Caco-2 (cell line): Measurements from ENCODE around the gene NUP93. TPM values are rescaled to one million over a fixed set of nuclear protein-coding genes. Genes with fewer than 3 reads are reported as not detected.
"Not testable (repeated sequence)": the region's sequence is repeated elsewhere in the genome, so short reads cannot be mapped to it uniquely, and the experiment has no call there.

Source experiments
- BruUV-seq: library from RNA; stranded (reverse); fragments of 400-500 nt; replicated peaks from 2 replicates; lab custom pipeline; 2021; lab: Mats Ljungman, UMichigan
- CTCF ChIA-PET: fragments of 300-600 bp; sonication (Branson Sonifier 250); formaldehyde crosslinking; loops from one replicate; lab custom pipeline; 2022; ENCODE audit warnings: antibody characterized with exemption; lab: Charles Lee
- POLR2A ChIA-PET: fragments of 300-600 bp; sonication (Branson Sonifier 250); formaldehyde crosslinking; loops from one replicate; lab custom pipeline; 2022; ENCODE audit warnings: antibody characterized with exemption; lab: Charles Lee
- DNase-seq, 2 experiments: peaks; one replicate each; pipeline versions ENCODE4 v3.0.0 to v3.0.0-alpha.2; 2020 to 2022
- H3K27me3 ChIP-seq: replicated peaks from 2 replicates; pipeline ENCODE4 v1.6.0; 2011; ENCODE audit warnings: low read length; ENCODE audit not compliant: control insufficient read depth, insufficient read depth
- H3K36me3 ChIP-seq: 2 replicates; pipeline ENCODE4 v1.5.1; 2011; ENCODE audit warnings: low read length; ENCODE audit not compliant: control insufficient read depth, insufficient read depth
- H3K4me1 ChIP-seq: fragments of 250-450 bp; sonication (Bioruptor Pico); 2 replicates; pipeline ENCODE4 v1.5.1; 2020; ENCODE audit warnings: mild to moderate bottlenecking
- H3K4me3 ChIP-seq: 2 replicates; pipeline ENCODE4 v1.5.1; 2011; ENCODE audit warnings: low read depth, mild to moderate bottlenecking, control low read depth, low read length
- H3K9me3 ChIP-seq: fragments of 250-450 bp; sonication (Bioruptor Pico); 2 replicates; pipeline ENCODE4 v1.5.1; 2020; ENCODE audit warnings: mild to moderate bottlenecking, moderate library complexity
- H3K27ac Mint-ChIP-seq: one replicate; pipeline ENCODE4 v1.8.0; 2022; ENCODE audit warnings: mixed read lengths; ENCODE audit not compliant: unreplicated experiment
- H3K27me3 Mint-ChIP-seq: one replicate; pipeline ENCODE4 v1.8.0; 2022; ENCODE audit warnings: mixed read lengths; ENCODE audit not compliant: insufficient read depth, unreplicated experiment
- H3K36me3 Mint-ChIP-seq: one replicate; pipeline ENCODE4 v1.8.0; 2022; ENCODE audit warnings: mild to moderate bottlenecking, mixed read lengths; ENCODE audit not compliant: insufficient read depth, unreplicated experiment
- H3K4me1 Mint-ChIP-seq: one replicate; pipeline ENCODE4 v1.8.0; 2022; ENCODE audit warnings: low read depth, mixed read lengths; ENCODE audit not compliant: unreplicated experiment
- H3K4me3 Mint-ChIP-seq: one replicate; pipeline ENCODE4 v1.8.0; 2022; ENCODE audit warnings: mild to moderate bottlenecking, moderate library complexity, mixed read lengths; ENCODE audit not compliant: unreplicated experiment
- H3K9me3 Mint-ChIP-seq: one replicate; pipeline ENCODE4 v1.8.0; 2022; ENCODE audit warnings: mixed read lengths; ENCODE audit not compliant: unreplicated experiment
- CTCF ChIP-seq, 2 experiments: fragments of 200-600 bp in 1 of 2; IDR thresholded peaks; 1 replicate in 1 of 2; 2 replicates in 1 of 2; pipeline versions ENCODE4 v1.5.1 to v1.8.0; 2011 to 2022; ENCODE audit warnings: antibody characterized with exemption in 1 of 2, control low read depth in 1 of 2, inconsistent platforms in 1 of 2, low read depth in 1 of 2, low read length in 1 of 2, mild to moderate bottlenecking in 1 of 2, moderate library complexity in 1 of 2; ENCODE audit not compliant: insufficient read depth in 1 of 2, severe bottlenecking in 1 of 2, unreplicated experiment in 1 of 2
- intact Hi-C: fragments of 100-400 bp; cut with micrococcal nuclease; formaldehyde crosslinking; loops from one replicate; pipeline ENCODE4 v1.10.0; 2022; ENCODE audit not compliant: unreplicated experiment
- total RNA-seq: library from RNA; stranded (reverse); gene quantifications from 2 replicates; pipeline ENCODE4 v1.2.3, GENCODE V29; 2022

The NUP93 gene
- total RNA-seq, 1 experiment from 2014 or later, result 148 TPM

GRCh38 chr16:56801762-56802161, 71.8 kb downstream of the NUP93 start:
- Mint-ChIP-seq H3K27ac (no peak overlapping the region), H3K27me3 (no peaks in the 10 kb centered on the region), H3K9me3 (no peaks in the 10 kb centered on the region), H3K36me3 (peaks cover 22% of the 10 kb centered on the region), H3K4me1 (peaks cover 18% of the 10 kb centered on the region), H3K4me3 (no peak overlapping the region)
- intact Hi-C loops, result no loop called here
- Histone ChIP-seq H3K36me3 (no peaks in the 10 kb centered on the region; the same call in none of the 2 replicates), H3K4me1 (peaks cover 25% of the 10 kb centered on the region), H3K4me3 (no peak overlapping the region), H3K9me3 (no peaks in the 10 kb centered on the region), H3K27me3 (no peaks in the 10 kb centered on the region)
- BruUV-seq, result no TSS peak
- ChIA-PET CTCF (no interaction called here), POLR2A (no interaction called here)
- DNase-seq, result no peak
- no peak for TF ChIP-seq CTCF (IDR thresholded peaks at IDR 0.05; ENCODE audit: insufficient read depth in 1 of 2, low read depth in 1 of 2, low read length in 1 of 2, severe bottlenecking in 1 of 2, unreplicated experiment in 1 of 2)

GRCh38 chr16:56807011-56807675, 77.2 kb downstream of the NUP93 start:
- Histone ChIP-seq H3K36me3 (no peaks in the 10 kb centered on the region; the same call in none of the 2 replicates), H3K9me3 (no peaks in the 10 kb centered on the region), H3K27me3 (no peaks in the 10 kb centered on the region), H3K4me3 (no peak overlapping the region), H3K4me1 (peaks cover 40% of the 10 kb centered on the region)
- DNase-seq, result peak; percentile 52 to 67
- peaks cover 27% of the 10 kb centered on the region for H3K4me1 Mint-ChIP-seq
- no peak overlapping the region for H3K4me3 Mint-ChIP-seq
- ChIA-PET POLR2A (interaction anchor here (0.6 kb wide), 1 partner anchor 12 kb away, joined by 3 read pairs; no protein-coding TSS in a partner anchor), CTCF (interaction anchor here (0.6 kb wide), 1 partner anchor 14 kb away, joined by 3 read pairs; no protein-coding TSS in a partner anchor)
- H3K27me3 Mint-ChIP-seq, result no peaks in the 10 kb centered on the region
- peak overlapping the region; percentile 54 for H3K27ac Mint-ChIP-seq
- H3K36me3 Mint-ChIP-seq, result peaks cover 31% of the 10 kb centered on the region
- TF ChIP-seq CTCF (IDR thresholded peaks at IDR 0.05; ENCODE audit: insufficient read depth in 1 of 2, low read depth in 1 of 2, low read length in 1 of 2, severe bottlenecking in 1 of 2, unreplicated experiment in 1 of 2), result no peak
- BruUV-seq, result no TSS peak
- intact Hi-C loops, result no loop called here
- H3K9me3 Mint-ChIP-seq, result no peaks in the 10 kb centered on the region

- peaks cover 45% of the 10 kb centered on the region for H3K4me1 ChIP-seq
- intact Hi-C loops, H3K9me3 Mint-ChIP-seq, H3K27me3 Mint-ChIP-seq, H3K36me3 ChIP-seq, DNase-seq, H3K9me3 ChIP-seq, H3K4me3 Mint-ChIP-seq, CTCF ChIA-PET, H3K27me3 ChIP-seq, BruUV-seq, H3K4me3 ChIP-seq: not testable (repeated sequence)
- POLR2A ChIA-PET, result interaction anchor here (0.6 kb wide), 1 partner anchor 13 kb away, joined by 3 read pairs; no protein-coding TSS in a partner anchor
- Mint-ChIP-seq H3K4me1 (peaks cover 32% of the 10 kb centered on the region), H3K36me3 (peaks cover 31% of the 10 kb centered on the region), H3K27ac (peak overlapping the region; percentile 54)
These were observed 77.7 kb downstream of the NUP93 start for GRCh38 chr16:56807676-56808067.
